G401 (cell line): Measurements from ENCODE around the gene USP24. TPM values are rescaled to one million over a fixed set of nuclear protein-coding genes. Genes with fewer than 3 reads are reported as not detected.
"Not testable (repeated sequence)": the region's sequence is repeated elsewhere in the genome, so short reads cannot be mapped to it uniquely, and the experiment has no call there.

Source experiments
- DNase-seq: peaks from one replicate; pipeline ENCODE4 v3.0.0-alpha.2; 2015; ENCODE audit warnings: low spot score
- in situ Hi-C: cut with HindIII; loops from 2 replicates; pipeline ENCODE4 v1.10.0; 2016; ENCODE audit warnings: low sequenced_read_pairs, mixed read lengths
- total RNA-seq: library from RNA; depleted of rRNA; stranded (reverse); fragments of >200 nt; shearing (Covaris generic); gene quantifications from 2 replicates; pipeline ENCODE4 v1.2.3, GENCODE V29; 2014; rRNA removed

USP24 gene
- total RNA-seq, 1 experiment from 2014 or later, result 20.8 TPM

DNA sequence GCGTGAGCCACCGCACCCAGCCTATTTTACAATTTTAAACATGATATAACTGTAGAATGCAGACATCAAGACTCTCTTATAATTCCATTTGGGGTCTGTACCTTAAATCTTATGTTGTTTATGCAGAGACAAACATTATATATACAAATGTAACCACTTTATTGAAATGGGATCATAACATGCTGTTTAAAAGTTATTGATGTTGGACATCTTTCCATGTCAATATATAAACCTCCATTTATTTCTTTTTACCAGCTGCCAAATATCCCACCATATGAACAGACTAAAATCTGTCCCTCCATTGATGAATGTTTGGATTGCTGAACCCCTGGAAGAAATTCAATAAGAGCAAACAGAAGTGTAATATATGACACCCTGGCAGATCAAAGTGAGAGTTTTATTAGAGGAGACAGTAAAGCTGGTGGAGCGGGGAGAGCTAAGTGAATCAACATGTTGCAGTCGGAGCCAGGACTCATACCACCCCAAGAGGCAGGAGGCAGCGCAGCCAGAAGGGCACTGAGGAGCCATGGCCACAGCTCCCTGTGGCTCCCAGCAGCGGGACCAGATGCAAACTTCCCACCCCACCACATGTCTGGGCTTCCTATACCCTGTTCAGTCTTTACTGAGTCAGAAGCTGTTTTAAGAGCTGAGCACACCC lies 180.6 kb downstream of the USP24 start:
- no peak for DNase-seq
- in situ Hi-C loops, result no loop called here

GRCh38 chr1:55033265-55033614 lies 181.9 kb downstream of the USP24 start:
- DNase-seq, result no peak
- in situ Hi-C loops, result no loop called here

- DNase-seq, in situ Hi-C loops: not testable (repeated sequence)
These were observed 184.1 kb downstream of the USP24 start for GRCh38 chr1:55031098-55031497.

DNA sequence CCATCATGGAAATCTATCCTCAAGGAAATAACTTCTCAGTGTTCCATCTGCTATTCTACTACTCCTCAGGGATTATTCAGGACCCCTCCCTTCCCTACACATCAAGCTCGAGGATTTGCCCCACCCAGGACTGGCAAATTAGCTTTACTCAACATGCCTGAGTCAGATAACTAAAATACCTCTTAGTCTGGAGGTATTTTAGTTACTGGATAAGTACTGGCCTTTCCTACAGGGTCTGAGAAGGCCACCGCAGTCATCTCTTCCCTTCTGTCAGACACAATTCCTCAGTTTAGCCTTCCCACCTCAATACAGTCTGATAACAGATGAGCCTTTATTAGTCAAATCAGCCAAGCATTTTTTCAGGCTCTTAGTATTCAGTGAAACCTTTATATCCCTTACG lies 188.5 kb downstream of the USP24 start:
- DNase-seq, in situ Hi-C loops: not testable (repeated sequence)

GRCh38 chr1:55024163-55024562 lies 191.0 kb downstream of the USP24 start:
- in situ Hi-C loops, result not testable (repeated sequence)

DNA sequence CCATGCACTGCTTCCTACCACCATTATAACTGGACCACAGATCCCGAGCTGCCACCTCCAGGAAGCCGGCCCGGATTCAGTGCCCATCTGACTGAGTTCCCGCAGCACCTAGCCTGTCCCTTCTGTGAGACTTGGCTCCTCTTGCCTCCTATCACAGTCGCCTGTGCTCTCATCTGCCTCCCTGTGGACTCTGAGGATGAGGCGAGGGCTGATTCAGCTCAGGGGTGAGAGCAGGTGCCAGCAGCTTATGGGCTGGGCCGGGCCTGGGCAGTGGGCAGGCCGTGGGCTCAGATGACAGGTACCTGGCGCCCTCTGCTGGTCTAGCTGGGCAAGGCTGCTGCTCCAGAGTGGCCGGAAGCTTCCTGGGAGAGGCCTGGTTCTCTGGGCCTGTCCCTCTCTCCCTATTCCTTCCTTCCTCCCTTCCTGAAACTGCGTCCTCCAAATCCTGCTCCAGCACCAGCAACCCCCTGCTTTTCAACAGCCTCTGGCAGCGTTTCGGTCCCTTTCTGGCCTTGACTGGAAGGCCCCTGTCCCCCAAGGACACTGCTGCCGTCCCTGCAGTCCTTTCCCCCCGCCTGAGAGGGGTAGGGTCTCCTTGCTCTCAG lies 193.1 kb downstream of the USP24 start:
- in situ Hi-C loops, result no loop called here
- DNase-seq, result peak; percentile 90

More at GRCh38 chr1:55024163-55024562, 191.0 kb downstream of the USP24 start:
- DNase-seq, result not testable (repeated sequence)

DNA sequence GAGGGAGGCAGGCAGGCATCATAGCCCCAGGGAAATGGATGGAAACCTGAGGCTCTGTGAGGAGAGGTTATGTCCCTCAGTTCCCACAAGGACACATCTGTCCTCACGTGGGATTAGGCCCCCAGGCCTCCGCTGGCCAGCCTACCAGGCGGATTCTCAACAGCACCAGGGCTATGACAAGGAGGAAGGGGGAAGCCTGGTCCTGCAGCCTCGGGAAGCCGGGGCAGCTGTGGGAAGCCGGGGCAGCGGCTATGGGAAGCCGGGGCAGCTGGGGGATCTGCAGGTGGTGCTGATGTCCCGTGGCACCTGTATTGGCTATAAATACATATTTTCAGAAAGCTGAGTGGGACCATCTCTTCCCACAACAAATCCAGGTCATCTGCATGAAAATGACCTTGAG lies 196.8 kb downstream of the USP24 start:
- in situ Hi-C loops, result no loop called here
- no peak for DNase-seq

Other genes with a start within 250 kb of the USP24 start
- not detected in 2 replicates for gene TMEM61, start 234.7 kb downstream of the USP24 start, total RNA-seq
- not detected in 2 replicates for gene BSND, start 216.4 kb downstream of the USP24 start, total RNA-seq
- gene PCSK9, start 175.8 kb downstream of the USP24 start, total RNA-seq, result 0.06 TPM in 1 of 2 replicates, not detected in the other